GM21825 (cell line): ENCODE measurements around the gene TCF15.
"Not testable (repeated sequence)": the region's sequence is repeated elsewhere in the genome, so short reads cannot be mapped to it uniquely, and the experiment has no call there.

ENCODE experiments used
- ATAC-seq: cut with Tn5 transposase; IDR thresholded peaks from one replicate; pipeline ENCODE4 v1.9.1; 2021; ENCODE audit warnings: mild to moderate bottlenecking, moderate library complexity; ENCODE audit not compliant: unreplicated experiment

The TCF15 gene

GRCh38 chr20:584161-584970 lies 25.7 kb downstream of the TCF15 start:
- no peak for ATAC-seq

DNA sequence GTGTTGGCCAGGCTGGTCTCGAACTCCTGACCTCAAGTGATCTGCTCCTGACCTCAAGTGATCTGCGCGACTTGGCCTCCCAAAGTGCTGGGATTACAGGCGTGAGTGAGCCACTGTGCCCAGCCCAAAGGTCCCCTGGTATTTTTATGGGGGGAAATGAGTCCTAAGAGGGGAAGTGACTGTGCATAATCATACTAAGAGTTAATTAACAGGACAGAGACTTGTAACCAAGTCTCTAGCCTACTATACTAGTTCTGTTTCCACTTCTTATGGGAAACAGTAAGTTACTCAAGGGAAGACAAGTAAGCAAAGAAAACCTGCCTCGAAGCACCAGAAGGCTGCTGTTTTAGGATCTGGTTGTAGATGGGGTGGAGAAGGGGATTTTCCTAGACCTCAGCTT lies 27.9 kb downstream of the TCF15 start:
- ATAC-seq, result no peak

- not testable (repeated sequence) for ATAC-seq
Observed at GRCh38 chr20:578940-579690, 31.0 kb downstream of the TCF15 start.

- ATAC-seq, result no peak
Observed at GRCh38 chr20:577167-577791, 32.8 kb downstream of the TCF15 start.

DNA sequence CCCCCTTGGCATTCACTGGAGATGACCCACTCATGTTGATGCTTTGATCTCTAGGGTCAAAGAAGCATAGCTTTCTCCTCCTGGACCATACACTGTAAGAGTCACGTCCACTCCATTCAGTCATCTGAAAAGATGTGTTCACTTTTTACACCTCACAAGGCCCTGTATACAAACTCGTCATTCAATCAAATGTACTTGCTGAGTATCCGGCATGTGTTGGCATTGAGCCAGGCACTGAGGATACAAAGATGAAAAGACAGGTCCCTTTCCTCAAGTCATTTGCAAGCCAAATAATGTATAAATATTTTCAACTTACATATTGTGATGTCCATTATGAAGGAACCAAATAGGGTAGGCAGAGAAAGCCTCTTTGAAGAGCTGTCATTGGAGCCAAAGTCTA lies 34.0 kb downstream of the TCF15 start:
- ATAC-seq, result no peak

DNA sequence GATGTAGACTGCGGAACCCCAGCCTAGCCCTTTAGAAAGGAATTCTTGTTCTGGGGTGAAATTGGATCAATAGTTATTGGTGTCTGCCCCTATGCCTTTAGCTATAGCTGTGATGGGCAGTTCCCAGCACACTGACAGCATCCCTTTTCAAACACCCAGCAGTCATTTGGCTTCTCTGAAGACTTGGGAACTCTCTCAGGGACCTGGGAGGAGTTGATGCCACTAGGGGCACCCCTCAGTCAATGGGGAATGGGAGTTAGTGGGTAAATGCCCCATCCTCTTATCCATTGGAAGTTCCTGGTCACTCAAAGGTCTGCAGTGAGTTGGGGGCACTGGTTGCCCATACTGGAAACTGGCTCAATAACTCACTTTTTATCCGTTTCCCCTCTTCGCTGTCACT lies 34.9 kb downstream of the TCF15 start:
- ATAC-seq, result no peak

DNA sequence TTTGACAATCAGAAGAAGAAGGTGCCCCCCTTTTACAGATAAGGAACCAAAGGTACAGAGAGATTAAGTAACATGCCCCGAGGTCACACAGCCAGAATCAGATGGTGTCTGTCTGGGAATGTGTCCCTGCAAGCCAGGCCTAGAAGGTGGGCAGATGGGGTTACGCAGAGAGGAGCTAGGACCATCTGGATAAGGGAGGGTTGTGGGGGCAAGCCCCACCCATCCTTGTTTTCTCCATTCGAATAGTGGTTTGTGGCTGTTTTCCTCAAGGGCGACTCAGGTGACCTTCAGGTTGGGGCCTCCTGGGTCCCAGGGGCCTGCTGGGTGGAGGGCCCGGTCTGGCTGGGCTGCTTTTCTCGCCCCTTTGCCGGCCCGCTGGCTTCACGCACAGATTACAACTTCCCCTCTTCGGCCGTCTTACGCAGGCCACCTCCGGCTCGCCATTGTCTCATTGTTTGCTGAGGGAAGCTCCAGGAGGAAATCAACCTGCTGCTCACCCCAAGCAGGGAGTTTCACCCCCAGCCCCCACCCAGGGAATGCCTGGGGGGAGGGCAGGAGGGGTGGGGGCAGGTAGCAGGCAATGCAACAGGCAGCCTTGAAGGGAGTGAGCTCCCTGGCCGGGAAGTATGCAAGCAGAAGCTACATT lies 35.7 kb downstream of the TCF15 start:
- ATAC-seq, result no peak

DNA sequence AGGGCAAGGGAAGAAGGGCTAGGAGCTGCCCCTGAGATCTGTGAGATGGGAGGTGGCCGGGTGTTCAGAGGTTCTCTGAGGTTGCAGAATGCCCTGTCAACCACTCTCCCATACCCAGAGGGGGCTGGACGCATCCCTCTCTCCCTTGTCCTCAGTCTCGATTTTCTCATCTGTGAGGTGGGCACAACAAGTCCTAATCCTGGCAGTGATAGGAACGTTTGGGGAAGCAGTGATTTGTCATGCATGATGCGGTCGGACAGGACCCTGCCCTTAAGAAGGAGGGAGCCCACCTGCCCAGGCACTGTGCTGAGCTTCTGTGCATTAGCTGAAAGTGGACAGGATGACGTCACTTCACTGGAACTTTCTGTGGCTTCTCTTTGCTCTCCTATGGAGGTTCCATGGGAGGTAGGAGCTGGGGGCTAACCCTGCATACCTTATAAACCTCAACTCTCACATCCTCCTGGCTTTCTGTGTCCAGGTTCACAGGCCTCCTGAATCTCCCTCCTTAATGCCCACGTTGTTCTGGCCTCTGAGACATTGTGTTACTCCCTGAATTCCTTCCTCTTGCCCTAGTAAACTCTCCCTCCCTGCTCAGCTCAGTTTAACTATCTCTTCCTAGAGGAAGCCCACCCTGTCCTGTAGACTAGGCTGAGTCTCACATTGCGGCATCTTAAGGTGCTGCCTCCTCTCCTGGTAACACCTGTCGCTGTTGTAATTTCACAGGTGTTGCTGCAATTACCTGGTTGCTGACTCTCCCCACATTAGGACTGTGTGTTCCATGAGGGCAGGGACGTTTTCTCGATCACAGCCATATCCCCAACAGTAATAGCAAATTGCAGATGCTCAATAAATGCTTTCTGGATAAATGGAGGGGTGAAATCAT lies 36.5 kb downstream of the TCF15 start:
- no peak for ATAC-seq

DNA sequence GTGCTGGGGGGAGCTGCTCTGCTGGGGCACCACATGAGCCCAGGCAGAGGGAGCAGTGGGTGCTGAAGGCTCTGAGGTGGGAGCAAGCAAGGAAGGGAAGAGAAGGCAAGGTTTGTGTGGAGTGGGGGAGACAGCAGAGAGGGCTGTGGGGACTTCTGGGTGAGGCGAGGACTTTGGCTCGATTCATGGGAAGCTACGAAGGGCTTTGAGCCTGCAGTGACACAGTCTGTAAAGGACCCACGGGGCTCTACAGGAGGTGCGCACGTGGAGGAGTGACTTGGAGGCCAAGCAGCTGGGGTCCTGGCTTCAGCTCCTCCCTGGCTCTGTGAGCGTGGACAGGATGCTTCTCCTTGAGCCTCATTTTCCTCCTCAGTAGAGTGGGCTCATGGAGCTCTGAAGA lies 37.4 kb downstream of the TCF15 start:
- no peak for ATAC-seq

DNA sequence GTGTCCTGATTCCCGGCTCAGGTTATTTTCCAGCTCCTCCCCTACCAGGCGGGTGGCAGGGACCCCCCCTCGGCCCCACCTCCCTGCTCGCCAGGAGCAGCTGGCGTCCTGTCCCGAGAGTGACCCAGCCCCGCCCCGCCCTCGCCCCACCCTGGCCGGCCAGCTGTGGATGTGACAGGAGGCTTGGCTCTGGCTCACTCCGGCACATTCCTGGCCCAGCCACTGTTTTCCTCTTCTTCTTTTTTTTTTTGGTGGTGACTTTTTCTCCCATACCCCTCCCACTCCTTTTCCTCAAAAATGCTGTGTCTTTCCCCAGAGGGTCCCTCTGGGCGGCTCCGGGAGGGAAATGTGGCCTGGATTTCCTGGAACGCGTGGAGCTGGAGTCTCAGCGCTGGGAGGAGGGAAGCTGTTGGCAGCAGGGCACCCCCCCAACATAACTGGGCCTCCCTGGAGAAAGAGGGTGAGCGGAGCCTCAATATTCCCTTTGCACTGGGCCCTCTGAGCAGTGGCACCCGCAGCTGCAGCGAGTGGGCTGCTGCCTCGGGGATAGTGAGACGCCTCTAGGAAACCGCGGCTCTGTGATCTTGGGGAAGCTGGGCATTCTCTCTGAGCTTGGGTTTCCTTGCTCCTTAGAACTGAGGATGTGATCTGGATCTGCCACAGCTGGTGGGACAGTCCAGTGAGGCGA lies 38.2 kb downstream of the TCF15 start:
- no peak for ATAC-seq

DNA sequence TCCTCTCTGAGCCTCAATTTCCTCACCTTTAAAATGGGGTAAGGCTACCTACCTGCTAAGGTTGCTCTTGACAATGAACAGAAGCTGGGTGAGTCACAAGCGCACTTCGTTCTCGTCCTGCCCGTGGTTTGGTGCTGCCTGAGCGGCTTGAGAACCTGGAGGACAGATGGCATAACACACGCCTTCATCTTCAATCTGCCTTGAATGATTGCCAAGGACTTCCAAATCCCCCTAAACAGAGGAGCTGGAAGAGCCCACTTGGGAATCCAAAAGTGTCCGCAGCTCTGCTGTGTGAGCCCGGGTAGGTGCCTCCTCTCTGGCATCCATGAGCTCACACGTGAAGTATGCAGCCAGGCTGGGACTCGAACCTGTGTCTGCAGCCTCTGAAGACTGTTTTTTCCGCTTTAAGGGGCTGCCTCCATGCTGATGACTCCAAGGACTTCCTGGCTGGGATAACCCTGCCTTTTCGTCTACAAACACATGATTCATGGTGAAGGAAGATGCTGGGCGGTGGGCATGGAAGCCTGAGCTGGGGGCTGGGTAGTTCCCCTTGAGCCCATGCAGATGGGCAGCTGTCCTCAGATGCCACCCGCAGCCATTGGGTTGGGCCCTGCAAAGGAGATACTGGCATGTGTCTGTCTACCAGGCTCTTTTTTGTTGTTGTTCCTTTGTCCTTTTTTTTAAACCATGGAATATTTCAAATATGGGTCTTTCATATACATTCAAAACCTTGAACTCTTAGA lies 41.3 kb downstream of the TCF15 start:
- no peak for ATAC-seq

GRCh38 chr20:568097-568652 lies 41.9 kb downstream of the TCF15 start:
- no peak for ATAC-seq

- no peak for ATAC-seq
Observed at GRCh38 chr20:564192-564591, 45.9 kb downstream of the TCF15 start.

- ATAC-seq, result no peak
Observed at GRCh38 chr20:563187-563586, 46.9 kb downstream of the TCF15 start.

GRCh38 chr20:562232-562897 lies 47.7 kb downstream of the TCF15 start:
- no peak for ATAC-seq

DNA sequence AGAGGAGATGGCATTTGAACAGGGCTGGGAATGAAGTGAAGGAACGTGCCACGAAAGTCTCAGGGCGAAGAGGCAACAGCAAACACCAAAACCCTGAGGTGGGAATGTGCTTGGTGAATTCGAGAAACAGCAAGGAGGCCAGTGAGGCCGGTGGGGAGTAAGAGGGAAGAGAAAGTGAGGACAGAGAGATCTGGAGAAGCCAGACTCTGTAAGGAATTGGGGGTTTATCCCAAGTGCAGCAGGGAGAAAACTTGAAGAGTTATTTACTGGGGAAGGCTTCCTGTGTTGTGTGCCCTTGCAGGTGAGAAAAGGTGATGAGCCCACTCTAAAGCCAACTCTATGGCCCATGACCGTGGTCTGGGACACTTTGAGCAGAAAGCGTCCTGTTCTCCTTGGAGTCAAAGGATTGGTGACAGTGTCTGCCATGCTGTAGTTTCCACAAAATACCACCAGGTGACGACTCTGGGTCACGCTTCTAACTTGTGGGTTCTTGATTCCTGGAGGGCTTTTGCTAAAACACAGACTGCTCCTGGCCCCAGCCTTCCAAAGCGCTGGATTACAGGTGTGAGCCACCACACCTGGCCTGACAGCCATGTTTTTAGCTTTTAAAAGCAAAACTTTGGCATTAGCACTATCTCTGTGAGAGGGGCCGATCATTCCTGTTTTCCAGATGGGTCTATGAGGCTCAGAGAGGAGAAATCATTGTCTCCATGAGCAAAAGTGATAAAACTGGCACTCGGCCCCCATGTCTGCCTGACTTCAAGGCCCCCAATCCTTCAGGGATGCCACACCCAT lies 48.5 kb downstream of the TCF15 start:
- ATAC-seq, result peak; percentile 52

DNA sequence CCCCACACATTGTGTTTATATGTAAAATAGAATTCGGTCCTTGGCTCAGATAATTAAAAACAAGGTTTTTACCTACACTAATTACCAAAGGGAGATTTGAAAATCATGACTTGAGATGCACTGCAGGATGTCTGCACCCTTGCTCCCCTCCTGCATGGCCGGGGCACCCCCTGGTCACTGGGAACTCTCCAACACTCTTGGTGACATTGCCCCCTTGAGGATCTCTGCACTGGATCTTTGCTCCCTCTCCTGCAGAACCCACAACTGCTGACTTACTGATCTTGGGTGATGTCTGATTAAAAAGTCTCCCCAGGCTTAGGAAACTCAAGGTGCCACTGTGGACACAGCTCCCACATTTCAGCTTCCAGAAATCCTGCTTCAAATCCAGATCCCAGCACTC lies 49.4 kb downstream of the TCF15 start:
- ATAC-seq, result no peak

DNA sequence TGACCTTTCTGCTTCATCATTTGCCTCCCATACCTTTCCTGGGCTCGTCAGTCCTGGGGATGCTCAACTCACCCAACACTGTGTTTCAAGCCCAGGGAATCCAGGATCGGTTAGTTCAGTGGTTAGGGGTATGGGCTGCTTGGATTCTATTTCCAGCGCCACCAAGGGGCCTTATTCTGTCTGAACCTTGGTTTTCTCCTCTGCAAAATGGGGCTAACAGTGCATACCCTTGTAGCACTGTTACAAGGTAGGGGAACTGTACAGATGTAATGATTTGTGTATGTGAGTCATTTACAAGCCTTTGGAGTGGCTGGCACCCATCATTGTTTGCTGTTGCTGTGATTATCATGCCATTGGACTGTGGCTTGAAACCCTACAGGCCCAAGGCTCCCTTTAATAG lies 52.0 kb downstream of the TCF15 start:
- no peak for ATAC-seq
